Sigmoid colon (tissue), 4 donors: ENCODE measurements around the gene CLSTN2.

Experiments
- CTCF ChIP-seq, 4 experiments: fragments of 450-650 bp in 3 of 4; fragments of 200-600 bp in 1 of 4; IDR thresholded peaks; one replicate each; pipeline ENCODE4 v1.5.1; 2016 to 2019; ENCODE audit warnings: antibody characterized with exemption in 4 of 4, mild to moderate bottlenecking in 3 of 4, moderate library complexity in 2 of 4
- POLR2A ChIP-seq, 2 donors: fragments of 450-650 bp; IDR thresholded peaks; one replicate each; pipeline ENCODE4 v1.6.1; 2016; ENCODE audit warnings: antibody characterized with exemption in 2 of 2, mild to moderate bottlenecking in 2 of 2, moderate library complexity in 2 of 2
- POLR2AphosphoS5 ChIP-seq, 4 donors: sonication (generic); formaldehyde crosslinking; IDR thresholded peaks; one replicate each; pipeline ENCODE4 v1.6.1; 2017; ENCODE audit warnings: antibody characterized with exemption in 4 of 4

GRCh38 chr3:140434261-140434905 is 499.4 kb downstream of the CLSTN2 start:
- TF ChIP-seq CTCF (IDR thresholded peaks at IDR 0.05) (no peak), POLR2AphosphoS5 (IDR thresholded peaks at IDR 0.05) (no peak), POLR2A (IDR thresholded peaks at IDR 0.05) (no peak)
